ENCODE results near the gene WASF2.

GRCh38 chr1:27481994-27482620 lies 7.9 kb downstream of the WASF2 start:
- TF ChIP-seq CTCF (IDR thresholded peaks at IDR 0.05; ENCODE audit: low read length) (no peak), EZH2 (IDR thresholded peaks at IDR 0.05; ENCODE audit: borderline replicate concordance, low read length) (no peak)

All from OCI-LY1 (cell line).